GM19238 (cell line): ENCODE measurements around the gene FNDC4.
"Not testable (repeated sequence)": the region's sequence is repeated elsewhere in the genome, so short reads cannot be mapped to it uniquely, and the experiment has no call there.

Experiments
- DNase-seq: peaks from one replicate; pipeline ENCODE4 v3.0.0; 2011; ENCODE audit warnings: low spot score; ENCODE audit not compliant: insufficient read length

The FNDC4 gene

GRCh38 chr2:27494944-27495554 lies at the start of gene FNDC4:
Gene FNDC4 (minus strand): TSS chr2:27495200. CDS start chr2:27494679, 521 bp downstream.
- no peak for DNase-seq

GRCh38 chr2:27544143-27544821 lies 49.3 kb upstream of the FNDC4 start:
- DNase-seq: no peak

GRCh38 chr2:27539649-27540048 lies 44.6 kb upstream of the FNDC4 start:
- DNase-seq: not testable (repeated sequence)

GRCh38 chr2:27538839-27539450 lies 43.9 kb upstream of the FNDC4 start:
- not testable (repeated sequence) for DNase-seq

GRCh38 chr2:27537287-27537686 lies 42.3 kb upstream of the FNDC4 start:
- DNase-seq: no peak

- DNase-seq: no peak
Observed at GRCh38 chr2:27531983-27532382, 37.0 kb upstream of the FNDC4 start.

- no peak for DNase-seq
Observed at GRCh38 chr2:27527182-27527581, 32.2 kb upstream of the FNDC4 start.

GRCh38 chr2:27522400-27522945 lies 27.5 kb upstream of the FNDC4 start:
- DNase-seq: no peak

GRCh38 chr2:27520316-27520715 lies 25.3 kb upstream of the FNDC4 start:
- no peak for DNase-seq

- no peak for DNase-seq
Observed at GRCh38 chr2:27518782-27519113, 23.7 kb upstream of the FNDC4 start.

GRCh38 chr2:27518113-27518781 lies 23.2 kb upstream of the FNDC4 start:
- no peak for DNase-seq

- no peak for DNase-seq
Observed at GRCh38 chr2:27509326-27509725, 14.3 kb upstream of the FNDC4 start.

- no peak for DNase-seq
Observed at GRCh38 chr2:27507293-27507692, 12.3 kb upstream of the FNDC4 start.

GRCh38 chr2:27506587-27506986 lies 11.6 kb upstream of the FNDC4 start:
- DNase-seq: no peak

- DNase-seq: no peak
Observed at GRCh38 chr2:27502142-27502541, 7.1 kb upstream of the FNDC4 start.

- no peak for DNase-seq
Observed at GRCh38 chr2:27501042-27501441, 6.0 kb upstream of the FNDC4 start.

- no peak for DNase-seq
Observed at GRCh38 chr2:27498975-27499374, 4.0 kb upstream of the FNDC4 start.

- no peak for DNase-seq
Observed at GRCh38 chr2:27497288-27497627, 2.3 kb upstream of the FNDC4 start.

GRCh38 chr2:27496357-27497287 lies 1.6 kb upstream of the FNDC4 start, which contains the start of gene GCKR:
Gene GCKR (plus strand): TSS chr2:27496839. CDS start chr2:27496905, 66 bp downstream.
- DNase-seq: no peak

- no peak for DNase-seq
Observed at GRCh38 chr2:27495840-27496356, 898 bp upstream of the FNDC4 start.
